CD4-positive, alpha-beta T cell (primary cell): Measurements from ENCODE around the gene LIMCH1. TPM values are rescaled to one million over a fixed set of nuclear protein-coding genes. Genes with fewer than 3 reads are reported as not detected.

Source experiments
- ATAC-seq: fragments of 200-7000 bp; cut with Tn5 transposase; one replicate; pipeline ENCODE4 v1.10.0; 2022; ENCODE audit warnings: mild to moderate bottlenecking; ENCODE audit not compliant: poor library complexity
- CTCF ChIA-PET: fragments of 350-600 bp; sonication (Branson Sonifier 250); formaldehyde crosslinking; loops from one replicate; lab custom pipeline; 2021; ENCODE audit warnings: antibody characterized with exemption, inconsistent platforms; lab: Charles Lee
- POLR2A ChIA-PET: fragments of 350-600 bp; sonication (Branson Sonifier 250); formaldehyde crosslinking; loops from one replicate; lab custom pipeline; 2021; ENCODE audit warnings: antibody characterized with exemption, inconsistent platforms; lab: Charles Lee
- DNase-seq, 14 experiments: peaks; one replicate each; pipeline ENCODE4 v3.0.0-alpha.2; 2013 to 2020; ENCODE audit warnings: mixed read lengths in 2 of 14
- H3K27ac ChIP-seq, 2 donors: one replicate each; pipeline versions ENCODE4 v1.5.1 to v1.7.0; 2013; ENCODE audit warnings: low read length in 2 of 2, low read depth in 1 of 2, mild to moderate bottlenecking in 1 of 2
- H3K27me3 ChIP-seq, 2 experiments: 1 replicate in 1 of 2; 2 replicates in 1 of 2; pipeline versions ENCODE4 v1.6.1 to v1.7.0; 2013; ENCODE audit warnings: low read length in 2 of 2, control low read depth in 1 of 2, mild to moderate bottlenecking in 1 of 2, moderate library complexity in 1 of 2; ENCODE audit not compliant: insufficient read depth in 2 of 2, control insufficient read depth in 1 of 2
- H3K36me3 ChIP-seq: one replicate; pipeline ENCODE4 v1.6.1; 2013; ENCODE audit warnings: low read length, control low read depth; ENCODE audit not compliant: insufficient read depth
- H3K4me1 ChIP-seq: one replicate; pipeline ENCODE4 v1.6.1; 2013; ENCODE audit warnings: low read length, control low read depth; ENCODE audit not compliant: insufficient read depth
- H3K4me3 ChIP-seq: one replicate; pipeline ENCODE4 v1.5.1; 2013; ENCODE audit warnings: mild to moderate bottlenecking, low read length, moderate library complexity
- H3K9me3 ChIP-seq, 2 experiments: 1 replicate in 1 of 2; 2 replicates in 1 of 2; pipeline versions ENCODE4 v1.6.1 to v1.7.0; 2013; ENCODE audit warnings: low read length in 2 of 2, mild to moderate bottlenecking in 2 of 2, control low read depth in 1 of 2, moderate library complexity in 1 of 2; ENCODE audit not compliant: control insufficient read depth in 1 of 2, insufficient read depth in 1 of 2
- H3K27ac Mint-ChIP-seq: one replicate; pipeline ENCODE4 v1.8.0; 2020; ENCODE audit warnings: mixed read lengths
- H3K27me3 Mint-ChIP-seq: one replicate; pipeline ENCODE4 v1.8.0; 2021; ENCODE audit warnings: mixed read lengths
- H3K36me3 Mint-ChIP-seq: one replicate; pipeline ENCODE4 v1.8.0; 2021; ENCODE audit warnings: low read depth, mixed read lengths
- H3K4me1 Mint-ChIP-seq: one replicate; pipeline ENCODE4 v1.8.0; 2021; ENCODE audit warnings: low read depth, mixed read lengths
- H3K4me3 Mint-ChIP-seq: one replicate; pipeline ENCODE4 v1.8.0; 2020; ENCODE audit warnings: mild to moderate bottlenecking, mixed read lengths
- H3K9me3 Mint-ChIP-seq: one replicate; pipeline ENCODE4 v1.8.0; 2020; ENCODE audit warnings: mixed read lengths
- CTCF ChIP-seq: fragments of 200-600 bp; IDR thresholded peaks from one replicate; pipeline ENCODE4 v1.8.0; 2022; ENCODE audit warnings: antibody characterized with exemption, mild to moderate bottlenecking
- intact Hi-C, 2 experiments: fragments of 100-400 bp; cut with DNase I in 1 of 2; cut with micrococcal nuclease in 1 of 2; formaldehyde crosslinking; loops; one replicate each; pipeline versions ENCODE4 v1.15.1 to v1.9.0; 2023 to 2025; cut with DNase I, micrococcal nuclease
- total RNA-seq, 174 experiments: library from RNA in 2 of 174; stranded (reverse) in 2 of 174; gene quantifications; one replicate each; pipeline ENCODE4 v1.2.3 and lab custom pipeline; 2021 to 2026

LIMCH1 gene
- total RNA-seq, 2 experiments from 2014 or later: not detected

- POLR2A ChIA-PET: no interaction called here
- Histone ChIP-seq H3K4me1 (peaks cover 3% of the 10 kb centered on the region), H3K27me3 (peaks cover 9 to 24% of the 10 kb centered on the region in 2 experiments), H3K27ac (no peak overlapping the region), H3K9me3 (peaks cover 0 to 7% of the 10 kb centered on the region in 2 experiments), H3K4me3 (no peak overlapping the region), H3K36me3 (no peaks in the 10 kb centered on the region)
- intact Hi-C loops: no loop called here
- CTCF ChIA-PET: no interaction called here
- Mint-ChIP-seq H3K36me3 (no peaks in the 10 kb centered on the region), H3K9me3 (no peaks in the 10 kb centered on the region), H3K4me3 (no peak overlapping the region), H3K27ac (no peak overlapping the region), H3K27me3 (peaks cover 55% of the 10 kb centered on the region), H3K4me1 (no peaks in the 10 kb centered on the region)
- ATAC-seq (no peak), DNase-seq (peak in 1 of 14 experiments; percentile 15)
- no peak for TF ChIP-seq CTCF
Measured at GRCh38 chr4:41644288-41644914, 106.4 kb downstream of the LIMCH1 start.

- CTCF ChIA-PET: no interaction called here
- H3K4me3 Mint-ChIP-seq: no peak overlapping the region
- H3K36me3 Mint-ChIP-seq: no peaks in the 10 kb centered on the region
Measured at GRCh38 chr4:41644915-41645295, 106.9 kb downstream of the LIMCH1 start.

GRCh38 chr4:41645728-41646390 is 107.9 kb downstream of the LIMCH1 start:
- intact Hi-C loops: no loop called here
- H3K4me1 ChIP-seq: peaks cover 3% of the 10 kb centered on the region
- Mint-ChIP-seq H3K9me3 (no peaks in the 10 kb centered on the region), H3K4me1 (no peaks in the 10 kb centered on the region), H3K27ac (no peak overlapping the region), H3K36me3 (no peaks in the 10 kb centered on the region), H3K4me3 (no peak overlapping the region), H3K27me3 (peaks cover 47% of the 10 kb centered on the region)
- peaks cover 9 to 24% of the 10 kb centered on the region in 2 experiments for H3K27me3 ChIP-seq
- no peaks in the 10 kb centered on the region for H3K36me3 ChIP-seq
- ATAC-seq (no peak), DNase-seq (no peak)
- H3K4me3 ChIP-seq: no peak overlapping the region
- no peak overlapping the region for H3K27ac ChIP-seq
- POLR2A ChIA-PET: no interaction called here
- TF ChIP-seq CTCF: no peak
- CTCF ChIA-PET: no interaction called here
- peaks cover 0 to 7% of the 10 kb centered on the region in 2 experiments for H3K9me3 ChIP-seq

More at GRCh38 chr4:41644915-41645295, 106.9 kb downstream of the LIMCH1 start:
- Mint-ChIP-seq H3K4me1 (no peaks in the 10 kb centered on the region), H3K9me3 (no peaks in the 10 kb centered on the region), H3K27ac (no peak overlapping the region), H3K27me3 (peaks cover 49% of the 10 kb centered on the region)
- no peak overlapping the region for H3K4me3 ChIP-seq
- no peak overlapping the region for H3K27ac ChIP-seq
- TF ChIP-seq CTCF: no peak
- no peaks in the 10 kb centered on the region for H3K36me3 ChIP-seq
- intact Hi-C loops: no loop called here
- H3K4me1 ChIP-seq: peaks cover 3% of the 10 kb centered on the region
- H3K9me3 ChIP-seq: peaks cover 0 to 7% of the 10 kb centered on the region in 2 experiments
- DNase-seq (no peak), ATAC-seq (no peak)
- H3K27me3 ChIP-seq: peaks cover 9 to 24% of the 10 kb centered on the region in 2 experiments
- POLR2A ChIA-PET: no interaction called here
